Measurements from ENCODE around the gene PTGDS.

Gene PTGDS

GRCh38 chr9:136997371-136997770, 20.1 kb downstream of the PTGDS start:
- TF ChIP-seq ZBTB7A (IDR thresholded peaks at IDR 0.05; ENCODE audit: low read depth) (no peak), EP300 (IDR thresholded peaks at IDR 0.05; ENCODE audit: borderline replicate concordance) (no peak), USF1 (IDR thresholded peaks at IDR 0.05) (no peak), NFIC (IDR thresholded peaks at IDR 0.05) (no peak), RAD21 (IDR thresholded peaks at IDR 0.05; ENCODE audit: low read depth) (no peak), FOXM1 (IDR thresholded peaks at IDR 0.05; ENCODE audit: borderline replicate concordance, low read depth) (no peak), TCF12 (IDR thresholded peaks at IDR 0.05; ENCODE audit: low read depth) (no peak), EGR1 (IDR thresholded peaks at IDR 0.05) (no peak), TEAD4 (IDR thresholded peaks at IDR 0.05) (no peak), CEBPB (IDR thresholded peaks at IDR 0.05) (no peak), TAF1 (IDR thresholded peaks at IDR 0.05; ENCODE audit: low read depth) (no peak), CREB1 (IDR thresholded peaks at IDR 0.05; ENCODE audit: low read depth) (no peak), YY1 (IDR thresholded peaks at IDR 0.05; ENCODE audit: low read depth) (no peak)
- TF ChIP-seq, protein P1, sequence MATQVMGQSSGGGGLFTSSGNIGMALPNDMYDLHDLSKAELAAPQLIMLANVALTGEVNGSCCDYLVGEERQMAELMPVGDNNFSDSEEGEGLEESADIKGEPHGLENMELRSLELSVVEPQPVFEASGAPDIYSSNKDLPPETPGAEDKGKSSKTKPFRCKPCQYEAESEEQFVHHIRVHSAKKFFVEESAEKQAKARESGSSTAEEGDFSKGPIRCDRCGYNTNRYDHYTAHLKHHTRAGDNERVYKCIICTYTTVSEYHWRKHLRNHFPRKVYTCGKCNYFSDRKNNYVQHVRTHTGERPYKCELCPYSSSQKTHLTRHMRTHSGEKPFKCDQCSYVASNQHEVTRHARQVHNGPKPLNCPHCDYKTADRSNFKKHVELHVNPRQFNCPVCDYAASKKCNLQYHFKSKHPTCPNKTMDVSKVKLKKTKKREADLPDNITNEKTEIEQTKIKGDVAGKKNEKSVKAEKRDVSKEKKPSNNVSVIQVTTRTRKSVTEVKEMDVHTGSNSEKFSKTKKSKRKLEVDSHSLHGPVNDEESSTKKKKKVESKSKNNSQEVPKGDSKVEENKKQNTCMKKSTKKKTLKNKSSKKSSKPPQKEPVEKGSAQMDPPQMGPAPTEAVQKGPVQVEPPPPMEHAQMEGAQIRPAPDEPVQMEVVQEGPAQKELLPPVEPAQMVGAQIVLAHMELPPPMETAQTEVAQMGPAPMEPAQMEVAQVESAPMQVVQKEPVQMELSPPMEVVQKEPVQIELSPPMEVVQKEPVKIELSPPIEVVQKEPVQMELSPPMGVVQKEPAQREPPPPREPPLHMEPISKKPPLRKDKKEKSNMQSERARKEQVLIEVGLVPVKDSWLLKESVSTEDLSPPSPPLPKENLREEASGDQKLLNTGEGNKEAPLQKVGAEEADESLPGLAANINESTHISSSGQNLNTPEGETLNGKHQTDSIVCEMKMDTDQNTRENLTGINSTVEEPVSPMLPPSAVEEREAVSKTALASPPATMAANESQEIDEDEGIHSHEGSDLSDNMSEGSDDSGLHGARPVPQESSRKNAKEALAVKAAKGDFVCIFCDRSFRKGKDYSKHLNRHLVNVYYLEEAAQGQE (IDR thresholded peaks at IDR 0.05; ENCODE audit: low read depth), result no peak
- TF ChIP-seq, protein P2, sequence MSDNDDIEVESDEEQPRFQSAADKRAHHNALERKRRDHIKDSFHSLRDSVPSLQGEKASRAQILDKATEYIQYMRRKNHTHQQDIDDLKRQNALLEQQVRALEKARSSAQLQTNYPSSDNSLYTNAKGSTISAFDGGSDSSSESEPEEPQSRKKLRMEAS (IDR thresholded peaks at IDR 0.05), result no peak

- TF ChIP-seq TAF1 (IDR thresholded peaks at IDR 0.05; ENCODE audit: low read depth), result no peak
- TF ChIP-seq YY1 (IDR thresholded peaks at IDR 0.05; ENCODE audit: low read depth), result no peak
- TF ChIP-seq RAD21 (IDR thresholded peaks at IDR 0.05; ENCODE audit: low read depth), result no peak
- no peak for TF ChIP-seq NFIC (IDR thresholded peaks at IDR 0.05)
Measured at GRCh38 chr9:136997830-136998234, 20.5 kb downstream of the PTGDS start.

DNA sequence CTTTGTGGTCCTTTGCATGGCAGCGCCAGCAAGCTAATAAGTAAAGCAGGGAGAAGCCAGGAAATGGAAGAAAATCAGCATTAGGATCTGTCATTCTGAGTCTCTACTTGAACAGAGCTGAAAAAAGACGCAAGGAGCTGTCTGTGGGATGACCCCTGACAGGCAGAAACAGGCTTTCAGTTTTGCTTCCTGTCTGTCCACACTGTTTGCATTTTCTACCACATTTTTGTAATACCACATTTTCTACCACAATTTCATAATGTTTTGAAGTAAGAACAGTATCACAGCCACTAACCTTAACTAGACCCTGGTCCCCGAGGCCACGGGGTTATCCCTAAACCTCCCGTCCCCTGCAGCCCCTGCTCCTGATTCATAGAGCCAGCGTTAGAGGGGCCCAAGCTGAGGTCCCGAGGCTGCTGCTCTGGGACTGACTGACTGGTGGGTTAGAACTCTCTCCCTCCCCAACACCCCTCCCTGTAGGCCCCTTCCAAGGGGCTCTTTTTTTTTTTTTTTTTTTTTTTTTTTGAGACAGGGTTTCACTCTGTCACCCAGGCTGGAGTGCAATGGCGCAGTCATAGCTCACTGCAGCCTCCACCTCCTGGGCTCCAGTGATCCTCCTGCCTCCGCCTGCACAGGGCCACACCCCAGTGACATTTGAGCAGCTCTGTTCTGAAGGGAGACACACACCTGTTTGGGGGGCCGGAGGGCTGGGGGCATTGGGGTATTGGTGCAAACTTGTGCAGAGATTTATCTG, 23.1 kb downstream of the PTGDS start:
- no peak for TF ChIP-seq TEAD4 (IDR thresholded peaks at IDR 0.05)

DNA sequence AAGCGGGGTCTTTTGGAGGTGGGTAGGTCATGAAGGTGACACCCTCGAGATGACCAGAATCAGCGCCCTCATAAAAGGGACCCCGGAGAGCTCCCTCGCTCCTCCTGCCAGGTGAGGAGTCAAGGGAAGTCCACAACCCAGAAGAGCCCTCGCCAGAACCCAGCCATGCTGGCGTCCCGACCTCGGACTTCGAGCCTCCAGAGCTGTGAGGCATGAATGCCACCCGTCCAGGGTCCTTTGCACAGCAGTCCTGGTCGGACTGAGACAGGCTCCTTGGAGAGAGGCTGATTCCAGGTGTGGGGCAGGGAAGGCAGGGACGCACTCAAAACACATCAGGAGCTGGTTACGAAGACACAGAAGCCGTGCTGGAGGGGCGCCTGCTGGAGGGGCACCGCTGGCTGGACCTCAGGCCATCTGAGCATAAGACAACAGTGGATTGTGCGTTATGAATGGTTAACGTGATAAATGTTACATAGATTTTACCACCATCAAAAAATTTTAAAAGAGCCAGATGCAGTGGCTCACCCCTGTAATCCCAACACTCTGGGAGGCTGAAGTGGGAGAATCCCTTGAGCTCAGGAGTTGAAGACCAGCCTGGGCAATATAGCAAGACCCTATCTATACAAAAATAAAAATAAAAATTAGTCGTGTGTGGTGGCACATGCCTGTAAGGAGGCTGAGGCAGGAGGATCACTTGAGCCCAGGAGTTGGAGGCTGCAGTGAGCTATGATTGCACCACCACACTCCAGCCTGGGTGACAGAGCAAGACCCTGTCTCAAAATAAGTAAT, 24.7 kb downstream of the PTGDS start:
- TF ChIP-seq, protein P1 (IDR thresholded peaks at IDR 0.05; ENCODE audit: low read depth), result no peak
- TF ChIP-seq FOXM1 (IDR thresholded peaks at IDR 0.05; ENCODE audit: borderline replicate concordance, low read depth) (no peak), EGR1 (IDR thresholded peaks at IDR 0.05) (no peak), CEBPB (IDR thresholded peaks at IDR 0.05) (no peak), TCF12 (IDR thresholded peaks at IDR 0.05; ENCODE audit: low read depth) (no peak), TEAD4 (IDR thresholded peaks at IDR 0.05) (no peak), USF1 (IDR thresholded peaks at IDR 0.05) (no peak), CREB1 (IDR thresholded peaks at IDR 0.05; ENCODE audit: low read depth) (no peak), TAF1 (IDR thresholded peaks at IDR 0.05; ENCODE audit: low read depth) (no peak), NFIC (IDR thresholded peaks at IDR 0.05) (no peak), YY1 (IDR thresholded peaks at IDR 0.05; ENCODE audit: low read depth) (no peak), EP300 (IDR thresholded peaks at IDR 0.05; ENCODE audit: borderline replicate concordance) (no peak)
- TF ChIP-seq, protein P2 (IDR thresholded peaks at IDR 0.05), result no peak

DNA sequence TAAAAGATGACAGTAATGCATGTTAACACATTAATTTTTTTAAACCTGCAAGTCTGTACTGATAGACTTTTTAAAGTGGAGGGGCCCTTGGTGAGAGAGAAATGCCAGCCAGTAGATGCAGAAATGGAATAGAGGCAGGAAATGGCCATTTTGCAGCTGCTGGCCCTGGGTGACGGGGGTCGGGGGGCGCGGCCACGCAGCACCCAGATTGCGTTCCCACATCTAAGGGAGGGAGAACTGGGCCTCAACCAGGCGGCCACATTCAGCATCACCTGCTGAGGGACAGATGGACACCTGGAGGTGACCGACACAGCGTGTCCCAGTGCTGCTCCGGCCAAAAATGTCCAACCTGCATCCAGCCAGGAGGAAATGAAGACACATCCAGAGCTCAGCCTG, 25.3 kb downstream of the PTGDS start:
- TF ChIP-seq EGR1 (IDR thresholded peaks at IDR 0.05), result no peak
- no peak for TF ChIP-seq TAF1 (IDR thresholded peaks at IDR 0.05; ENCODE audit: low read depth)
- no peak for TF ChIP-seq FOXM1 (IDR thresholded peaks at IDR 0.05; ENCODE audit: borderline replicate concordance, low read depth)
- no peak for TF ChIP-seq NFIC (IDR thresholded peaks at IDR 0.05)
- no peak for TF ChIP-seq CREB1 (IDR thresholded peaks at IDR 0.05; ENCODE audit: low read depth)
- TF ChIP-seq, protein P1 (IDR thresholded peaks at IDR 0.05; ENCODE audit: low read depth), result no peak
- TF ChIP-seq USF1 (IDR thresholded peaks at IDR 0.05), result no peak
- TF ChIP-seq TCF12 (IDR thresholded peaks at IDR 0.05; ENCODE audit: low read depth), result no peak
- no peak for TF ChIP-seq RAD21 (IDR thresholded peaks at IDR 0.05; ENCODE audit: low read depth)
- TF ChIP-seq, protein P2 (IDR thresholded peaks at IDR 0.05), result no peak
- TF ChIP-seq YY1 (IDR thresholded peaks at IDR 0.05; ENCODE audit: low read depth), result no peak
- TF ChIP-seq EP300 (IDR thresholded peaks at IDR 0.05; ENCODE audit: borderline replicate concordance), result no peak
- no peak for TF ChIP-seq CEBPB (IDR thresholded peaks at IDR 0.05)
- TF ChIP-seq ZBTB7A (IDR thresholded peaks at IDR 0.05; ENCODE audit: low read depth), result no peak
